HepG2 (cell line): ENCODE measurements around the gene VDR. TPM values are rescaled to one million over a fixed set of nuclear protein-coding genes. Genes with fewer than 3 reads are reported as not detected.

Experiments
- ATAC-seq: fragments of 200-7000 bp; cut with Tn5 transposase; 3 replicates; pipeline ENCODE4 v1.9.1; 2020; ENCODE audit warnings: mild to moderate bottlenecking, moderate library complexity
- BruUV-seq: library from RNA; stranded (reverse); fragments of 400-500 nt; replicated peaks from 2 replicates; lab custom pipeline; 2021; lab: Mats Ljungman, UMichigan
- CTCF ChIA-PET: fragments of 300-600 bp; formaldehyde crosslinking; extraction: SDS; loops from one replicate; lab custom pipeline; 2021; ENCODE audit warnings: low total read pairs, inconsistent platforms, low intra/inter-chr PET ratio; lab: Yijun Ruan, JAX
- POLR2A ChIA-PET: fragments of 350-600 bp; sonication (Branson Sonifier 250); formaldehyde crosslinking; loops from one replicate; lab custom pipeline; 2020; ENCODE audit warnings: antibody characterized with exemption, inconsistent platforms; lab: Yijun Ruan, JAX
- DNase-seq: peaks from one replicate; pipeline ENCODE4 v3.0.0-alpha.2; 2015; ENCODE audit warnings: low spot score
- FAIRE-seq: peaks from 3 replicates; lab custom pipeline; 2011; peaks lifted over from hg19 to GRCh38; lab: Jason Lieb, UNC
- H2AFZ ChIP-seq: one replicate; pipeline ENCODE4 v1.6.1; 2011; ENCODE audit warnings: low read length, inconsistent platforms
- H3K27ac ChIP-seq: fragments of 300-600 bp; 3 replicates; pipeline ENCODE4 v1.8.0; 2011; ENCODE audit warnings: mixed run types, mild to moderate bottlenecking, mixed read lengths, low read length, inconsistent platforms; ENCODE audit not compliant: insufficient read depth; ENCODE audit errors: extremely low read length
- H3K27me3 ChIP-seq, 2 experiments: fragments of 200-600 bp in 1 of 2; 2 replicates in 1 of 2; 3 replicates in 1 of 2; pipeline versions ENCODE4 v1.6.0 to v1.8.0; 2011; ENCODE audit warnings: low read length in 2 of 2, mild to moderate bottlenecking in 2 of 2, moderate library complexity in 2 of 2, inconsistent platforms in 1 of 2; ENCODE audit not compliant: insufficient read depth in 2 of 2, control insufficient read depth in 1 of 2
- H3K36me3 ChIP-seq, 2 experiments: fragments of 200-600 bp in 1 of 2; replicated peaks in 1 of 2; 2 replicates in 1 of 2; 3 replicates in 1 of 2; pipeline versions ENCODE4 v1.5.1 to v1.8.0; 2011; ENCODE audit warnings: low read length in 2 of 2, inconsistent platforms in 1 of 2; ENCODE audit not compliant: insufficient read depth in 2 of 2, control insufficient read depth in 1 of 2
- H3K4me1 ChIP-seq: 2 replicates; pipeline ENCODE4 v1.5.1; 2012; ENCODE audit warnings: low read length, inconsistent platforms; ENCODE audit not compliant: insufficient read depth
- H3K4me2 ChIP-seq: 2 replicates; pipeline ENCODE4 v1.6.0; 2011; ENCODE audit warnings: low read depth, low read length, inconsistent platforms
- H3K4me3 ChIP-seq, 3 experiments: fragments of 200-600 bp in 1 of 3; sonication (generic), shearing (Covaris generic) in 1 of 3; replicated peaks in 1 of 3; 2 replicates each; pipeline ENCODE4 v1.5.1; 2011 to 2016; ENCODE audit warnings: low read length in 3 of 3, inconsistent platforms in 2 of 3, low read depth in 2 of 3, mild to moderate bottlenecking in 2 of 3, control low read depth in 1 of 3, mixed read lengths in 1 of 3; ENCODE audit not compliant: insufficient read depth in 1 of 3
- H3K79me2 ChIP-seq: one replicate; pipeline ENCODE4 v1.6.1; 2011; ENCODE audit warnings: low read length, inconsistent platforms; ENCODE audit not compliant: insufficient read depth
- H3K9ac ChIP-seq: 2 replicates; pipeline ENCODE4 v1.6.0; 2011; ENCODE audit warnings: mild to moderate bottlenecking, low read depth, low read length, inconsistent platforms; ENCODE audit not compliant: insufficient read depth
- H3K9me3 ChIP-seq: 2 replicates; pipeline ENCODE4 v1.5.1; 2012; ENCODE audit warnings: mild to moderate bottlenecking, low read length
- H4K20me1 ChIP-seq: 2 replicates; pipeline ENCODE4 v1.6.0; 2011; ENCODE audit warnings: inconsistent platforms, mild to moderate bottlenecking, low read length, moderate library complexity; ENCODE audit not compliant: insufficient read depth
- KDM1A ChIP-seq: IDR thresholded peaks from 2 replicates; pipeline ENCODE4 v1.6.1; 2016; ENCODE audit warnings: missing compliant biosample characterization
- NR2C2 ChIP-seq: sonication (generic); formaldehyde crosslinking; IDR thresholded peaks from 2 replicates; pipeline ENCODE4 v1.4.0; 2020; ENCODE audit warnings: missing genetic modification reagents, mild to moderate bottlenecking, moderate library complexity, borderline replicate concordance
- NR2F6 ChIP-seq, 2 experiments: IDR thresholded peaks; 2 replicates each; pipeline ENCODE4 v1.6.1; 2016; ENCODE audit warnings: antibody characterized with exemption in 1 of 2, mild to moderate bottlenecking in 1 of 2
- RARA ChIP-seq: IDR thresholded peaks from 2 replicates; pipeline ENCODE4 v1.6.1; 2016; ENCODE audit warnings: missing genetic modification reagents, missing compliant biosample characterization
- RBM22 ChIP-seq: fragments of 200-400 bp; formaldehyde crosslinking; optimal IDR thresholded peaks from 2 replicates; pipeline ENCODE3; 2017; ENCODE audit warnings: mild to moderate bottlenecking, low read length, moderate library complexity
- SIX1 ChIP-seq: sonication (generic); formaldehyde crosslinking; IDR thresholded peaks from 2 replicates; pipeline ENCODE4 v1.4.0; 2020; ENCODE audit warnings: missing genetic modification reagents, borderline replicate concordance
- STAT5B ChIP-seq: sonication (generic); formaldehyde crosslinking; IDR thresholded peaks from 2 replicates; pipeline ENCODE4 v1.4.0; 2020; ENCODE audit warnings: missing genetic modification reagents
- TP53 ChIP-seq: sonication (generic); formaldehyde crosslinking; conservative IDR thresholded peaks from 2 replicates; pipeline ENCODE4 v1.4.0; 2020; ENCODE audit warnings: missing genetic modification reagents
- XRCC5 ChIP-seq: fragments of 200-400 bp; formaldehyde crosslinking; optimal IDR thresholded peaks from 2 replicates; pipeline ENCODE3; 2017; ENCODE audit warnings: mild to moderate bottlenecking, low read length
- ZFP37 ChIP-seq: sonication (generic); formaldehyde crosslinking; IDR thresholded peaks from 2 replicates; pipeline ENCODE4 v1.4.0; 2020; ENCODE audit warnings: missing genetic modification reagents, borderline replicate concordance
- ZNF24 ChIP-seq: fragments of 450-650 bp; IDR thresholded peaks from 2 replicates; pipeline ENCODE4 v1.6.1; 2017; ENCODE audit warnings: antibody characterized with exemption, mild to moderate bottlenecking
- ZNF737 ChIP-seq: sonication (generic); formaldehyde crosslinking; IDR thresholded peaks from 2 replicates; pipeline ENCODE4 v1.5.0; 2020; ENCODE audit warnings: missing genetic modification reagents, mild to moderate bottlenecking, borderline replicate concordance
- WGBS: methylation state at CpG from one replicate; pipeline ENCODE4 v1.1.6; 2017; ENCODE audit warnings: low lambda C conversion rate; 5-methylcytosine and 5-hydroxymethylcytosine counted together
- in situ Hi-C: cut with HindIII; loops from 2 replicates; pipeline ENCODE4 v1.10.0; 2017; ENCODE audit warnings: low pct_unique_long_range_greater_than_20kb; ENCODE audit not compliant: extremely low pct_ligation_motif_present
- intact Hi-C: fragments of 100-400 bp; cut with micrococcal nuclease; formaldehyde crosslinking; loops from one replicate; pipeline ENCODE4 v1.10.0; 2022; ENCODE audit not compliant: unreplicated experiment
- polyA plus RNA-seq, 8 experiments: library from polyadenylated mRNA; depleted of rRNA in 3 of 8; stranded (reverse) in 7 of 8; unstranded in 1 of 8; fragments of >200 nt; fragmentation: Illumina TruSeq in 4 of 8; extraction: Trizol in 4 of 8; gene quantifications; 2 replicates each; pipeline versions ENCODE4 v1.2.1 to v1.2.3, GENCODE V29; 2011 to 2016; ENCODE audit warnings: low read depth in 4 of 8, missing spikeins in 1 of 8, mixed read lengths in 1 of 8; ENCODE audit not compliant: insufficient read depth in 1 of 8
- total RNA-seq, 5 experiments: library from RNA; depleted of rRNA; stranded (reverse); fragments of >200 nt; fragmentation: Illumina TruSeq; extraction: Trizol; gene quantifications; 2 replicates each; pipeline ENCODE4 v1.2.3, GENCODE V29; 2016; ENCODE audit warnings: low read depth in 1 of 5
- TF ChIP-seq, protein P1 (sequence below): sonication (generic); formaldehyde crosslinking; IDR thresholded peaks from 2 replicates; pipeline ENCODE4 v1.4.0; 2020; ENCODE audit warnings: missing genetic modification reagents
- TF ChIP-seq, protein P2 (sequence below): sonication (generic); formaldehyde crosslinking; IDR thresholded peaks from 2 replicates; pipeline ENCODE4 v1.8.1; 2023; ENCODE audit warnings: mild to moderate bottlenecking, missing genetic modification reagents, borderline replicate concordance
- TF ChIP-seq, protein P3 (sequence below): sonication (generic); formaldehyde crosslinking; conservative IDR thresholded peaks from 2 replicates; pipeline ENCODE4 v1.4.0; 2020; ENCODE audit warnings: missing genetic modification reagents
- TF ChIP-seq, protein P4 (sequence below): sonication (generic); formaldehyde crosslinking; IDR thresholded peaks from 2 replicates; pipeline ENCODE4 v1.5.0; 2020; ENCODE audit warnings: mild to moderate bottlenecking, missing genetic modification reagents, moderate library complexity
- TF ChIP-seq, protein P5 (sequence below): IDR thresholded peaks from 2 replicates; pipeline ENCODE4 v1.6.1; 2016

VDR gene
- total and polyA plus RNA-seq, 2 of the 13 experiments (the other 11 are each of a cell fraction or from before 2014, with no cell fraction given) = 0.08 to 0.33 TPM

DNA sequence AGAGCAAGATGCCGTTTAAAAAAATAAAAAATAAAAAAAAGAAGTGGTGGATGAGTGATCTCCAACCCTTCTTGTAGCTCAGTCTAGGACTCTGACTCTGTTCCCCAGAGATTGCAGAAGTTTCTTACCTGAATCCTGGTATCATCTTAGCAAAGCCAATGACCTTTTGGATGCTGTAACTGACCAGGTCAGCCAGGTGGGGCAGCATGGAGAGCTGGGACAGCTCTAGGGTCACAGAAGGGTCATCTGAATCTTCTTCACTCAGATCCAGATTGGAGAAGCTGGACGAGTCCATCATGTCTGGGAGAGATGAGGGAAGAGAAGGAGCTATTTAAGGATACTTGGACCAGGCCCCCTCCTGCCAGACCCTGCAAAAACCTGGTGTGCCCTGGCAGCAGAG lies 49.3 kb downstream of the VDR start:
- FAIRE-seq = peak; percentile 67
- POLR2A ChIA-PET = no interaction called here
- intact Hi-C loops = no loop called here
- peaks cover 30% of the 10 kb centered on the region for H3K4me1 ChIP-seq
- no peak overlapping the region for H3K9ac ChIP-seq
- BruUV-seq = no TSS peak
- no peaks in the 10 kb centered on the region for H3K9me3 ChIP-seq
- H2AFZ ChIP-seq = no peak overlapping the region
- no peak for DNase-seq
- H3K79me2 ChIP-seq = no peaks in the 10 kb centered on the region
- no peak overlapping the region for H3K4me2 ChIP-seq
- no peak overlapping the region for H3K27ac ChIP-seq
- no peak for ATAC-seq
- 58% methylated on average over 1 of the region's 2 CpGs for WGBS
- H3K36me3 ChIP-seq = no peaks in the 10 kb centered on the region
- in situ Hi-C loops = no loop called here
- H4K20me1 ChIP-seq = no peaks in the 10 kb centered on the region
- no peaks in the 10 kb centered on the region for H3K27me3 ChIP-seq
- CTCF ChIA-PET = no interaction called here
- H3K4me3 ChIP-seq = no peak overlapping the region
- TF ChIP-seq RBM22 (no peak), XRCC5 (no peak), ZFP37 (CRISPR knock-in tag) (no peak), STAT5B (no peak), ZNF737 (no peak), TP53 (CRISPR knock-in tag) (no peak), SIX1 (CRISPR knock-in tag) (no peak), NR2F6 (IDR thresholded peaks at IDR 0.05) (peak; percentile 66; the same call in 1 of the 2 replicates), NR2F6 (CRISPR knock-in tag; IDR thresholded peaks at IDR 0.05) (peak; percentile 69), KDM1A (no peak), NR2C2 (peak; percentile 38; the same call in 1 of the 2 replicates), RARA (peak; percentile 85), ZNF24 (no peak)
- TF ChIP-seq, protein P1, sequence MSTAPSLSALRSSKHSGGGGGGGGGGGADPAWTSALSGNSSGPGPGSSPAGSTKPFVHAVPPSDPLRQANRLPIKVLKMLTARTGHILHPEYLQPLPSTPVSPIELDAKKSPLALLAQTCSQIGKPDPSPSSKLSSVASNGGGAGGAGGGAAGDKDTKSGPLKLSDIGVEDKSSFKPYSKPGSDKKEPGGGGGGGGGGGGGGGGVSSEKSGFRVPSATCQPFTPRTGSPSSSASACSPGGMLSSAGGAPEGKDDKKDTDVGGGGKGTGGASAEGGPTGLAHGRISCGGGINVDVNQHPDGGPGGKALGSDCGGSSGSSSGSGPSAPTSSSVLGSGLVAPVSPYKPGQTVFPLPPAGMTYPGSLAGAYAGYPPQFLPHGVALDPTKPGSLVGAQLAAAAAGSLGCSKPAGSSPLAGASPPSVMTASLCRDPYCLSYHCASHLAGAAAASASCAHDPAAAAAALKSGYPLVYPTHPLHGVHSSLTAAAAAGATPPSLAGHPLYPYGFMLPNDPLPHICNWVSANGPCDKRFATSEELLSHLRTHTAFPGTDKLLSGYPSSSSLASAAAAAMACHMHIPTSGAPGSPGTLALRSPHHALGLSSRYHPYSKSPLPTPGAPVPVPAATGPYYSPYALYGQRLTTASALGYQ (CRISPR knock-in tag) = no peak
- TF ChIP-seq, protein P2, sequence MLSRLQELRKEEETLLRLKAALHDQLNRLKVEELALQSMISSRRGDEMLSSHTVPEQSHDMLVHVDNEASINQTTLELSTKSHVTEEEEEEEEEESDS (CRISPR knock-in tag) = no peak
- TF ChIP-seq, protein P3, sequence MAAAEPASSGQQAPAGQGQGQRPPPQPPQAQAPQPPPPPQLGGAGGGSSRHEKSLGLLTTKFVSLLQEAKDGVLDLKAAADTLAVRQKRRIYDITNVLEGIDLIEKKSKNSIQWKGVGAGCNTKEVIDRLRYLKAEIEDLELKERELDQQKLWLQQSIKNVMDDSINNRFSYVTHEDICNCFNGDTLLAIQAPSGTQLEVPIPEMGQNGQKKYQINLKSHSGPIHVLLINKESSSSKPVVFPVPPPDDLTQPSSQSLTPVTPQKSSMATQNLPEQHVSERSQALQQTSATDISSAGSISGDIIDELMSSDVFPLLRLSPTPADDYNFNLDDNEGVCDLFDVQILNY (CRISPR knock-in tag) = no peak
- TF ChIP-seq, protein P4, sequence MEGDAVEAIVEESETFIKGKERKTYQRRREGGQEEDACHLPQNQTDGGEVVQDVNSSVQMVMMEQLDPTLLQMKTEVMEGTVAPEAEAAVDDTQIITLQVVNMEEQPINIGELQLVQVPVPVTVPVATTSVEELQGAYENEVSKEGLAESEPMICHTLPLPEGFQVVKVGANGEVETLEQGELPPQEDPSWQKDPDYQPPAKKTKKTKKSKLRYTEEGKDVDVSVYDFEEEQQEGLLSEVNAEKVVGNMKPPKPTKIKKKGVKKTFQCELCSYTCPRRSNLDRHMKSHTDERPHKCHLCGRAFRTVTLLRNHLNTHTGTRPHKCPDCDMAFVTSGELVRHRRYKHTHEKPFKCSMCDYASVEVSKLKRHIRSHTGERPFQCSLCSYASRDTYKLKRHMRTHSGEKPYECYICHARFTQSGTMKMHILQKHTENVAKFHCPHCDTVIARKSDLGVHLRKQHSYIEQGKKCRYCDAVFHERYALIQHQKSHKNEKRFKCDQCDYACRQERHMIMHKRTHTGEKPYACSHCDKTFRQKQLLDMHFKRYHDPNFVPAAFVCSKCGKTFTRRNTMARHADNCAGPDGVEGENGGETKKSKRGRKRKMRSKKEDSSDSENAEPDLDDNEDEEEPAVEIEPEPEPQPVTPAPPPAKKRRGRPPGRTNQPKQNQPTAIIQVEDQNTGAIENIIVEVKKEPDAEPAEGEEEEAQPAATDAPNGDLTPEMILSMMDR (CRISPR knock-in tag) = peak; percentile 32; the same call in 1 of the 2 replicates
- TF ChIP-seq, protein P5, sequence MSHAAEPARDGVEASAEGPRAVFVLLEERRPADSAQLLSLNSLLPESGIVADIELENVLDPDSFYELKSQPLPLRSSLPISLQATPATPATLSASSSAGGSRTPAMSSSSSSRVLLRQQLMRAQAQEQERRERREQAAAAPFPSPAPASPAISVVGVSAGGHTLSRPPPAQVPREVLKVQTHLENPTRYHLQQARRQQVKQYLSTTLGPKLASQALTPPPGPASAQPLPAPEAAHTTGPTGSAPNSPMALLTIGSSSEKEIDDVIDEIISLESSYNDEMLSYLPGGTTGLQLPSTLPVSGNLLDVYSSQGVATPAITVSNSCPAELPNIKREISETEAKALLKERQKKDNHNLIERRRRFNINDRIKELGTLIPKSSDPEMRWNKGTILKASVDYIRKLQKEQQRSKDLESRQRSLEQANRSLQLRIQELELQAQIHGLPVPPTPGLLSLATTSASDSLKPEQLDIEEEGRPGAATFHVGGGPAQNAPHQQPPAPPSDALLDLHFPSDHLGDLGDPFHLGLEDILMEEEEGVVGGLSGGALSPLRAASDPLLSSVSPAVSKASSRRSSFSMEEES (CRISPR knock-in tag) = no peak
